ENCODE measurements around the gene ZNF236. TPM values are rescaled to one million over a fixed set of nuclear protein-coding genes. Genes with fewer than 3 reads are reported as not detected.

ZNF236 gene
- total and polyA plus RNA-seq, 4 donors = 0.83 to 8.2 (median 5.0) TPM

GRCh38 chr18:76915456-76915855 lies 93.1 kb downstream of the ZNF236 start:
- Histone ChIP-seq H3K36me3 (ENCODE audit: control insufficient read depth in 4 of 4, insufficient read depth in 3 of 4, low read depth in 1 of 4, low read length in 3 of 4) (peaks cover 14 to 59% (median 46%) of the 10 kb centered on the region in 4 donors), H3K9ac (ENCODE audit: low read depth in 1 of 2, low read length in 2 of 2) (no peak overlapping the region), H3K27me3 (ENCODE audit: control insufficient read depth in 4 of 4, insufficient read depth in 4 of 4, low read length in 3 of 4) (no peaks in the 10 kb centered on the region), H3K4me1 (ENCODE audit: control insufficient read depth in 4 of 4, insufficient read depth in 4 of 4, low read length in 3 of 4) (no peaks in the 10 kb centered on the region), H3K9me3 (ENCODE audit: control insufficient read depth in 4 of 4, low read length in 3 of 4) (no peaks in the 10 kb centered on the region), H3K4me3 (ENCODE audit: low read depth in 1 of 3, low read length in 3 of 3) (no peak overlapping the region), H3K27ac (ENCODE audit: low read depth in 1 of 2, low read length in 2 of 2) (no peak overlapping the region)
- DNase-seq (ENCODE audit: low spot score) = no peak
- WGBS = 83% methylated on average over 5 of the region's 5 CpGs
- TF ChIP-seq SP1 (IDR thresholded peaks at IDR 0.05) = no peak
- TF ChIP-seq, protein P1, sequence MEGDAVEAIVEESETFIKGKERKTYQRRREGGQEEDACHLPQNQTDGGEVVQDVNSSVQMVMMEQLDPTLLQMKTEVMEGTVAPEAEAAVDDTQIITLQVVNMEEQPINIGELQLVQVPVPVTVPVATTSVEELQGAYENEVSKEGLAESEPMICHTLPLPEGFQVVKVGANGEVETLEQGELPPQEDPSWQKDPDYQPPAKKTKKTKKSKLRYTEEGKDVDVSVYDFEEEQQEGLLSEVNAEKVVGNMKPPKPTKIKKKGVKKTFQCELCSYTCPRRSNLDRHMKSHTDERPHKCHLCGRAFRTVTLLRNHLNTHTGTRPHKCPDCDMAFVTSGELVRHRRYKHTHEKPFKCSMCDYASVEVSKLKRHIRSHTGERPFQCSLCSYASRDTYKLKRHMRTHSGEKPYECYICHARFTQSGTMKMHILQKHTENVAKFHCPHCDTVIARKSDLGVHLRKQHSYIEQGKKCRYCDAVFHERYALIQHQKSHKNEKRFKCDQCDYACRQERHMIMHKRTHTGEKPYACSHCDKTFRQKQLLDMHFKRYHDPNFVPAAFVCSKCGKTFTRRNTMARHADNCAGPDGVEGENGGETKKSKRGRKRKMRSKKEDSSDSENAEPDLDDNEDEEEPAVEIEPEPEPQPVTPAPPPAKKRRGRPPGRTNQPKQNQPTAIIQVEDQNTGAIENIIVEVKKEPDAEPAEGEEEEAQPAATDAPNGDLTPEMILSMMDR (IDR thresholded peaks at IDR 0.05; ENCODE audit: low read depth, low read length, missing input control) = no peak
- no peak for TF ChIP-seq REST (IDR thresholded peaks at IDR 0.05)
- no peak for TF ChIP-seq ZBTB33 (IDR thresholded peaks at IDR 0.05)
- no peak for TF ChIP-seq GABPA (IDR thresholded peaks at IDR 0.05 in 1 of 2, conservative IDR thresholded peaks at IDR 0.05 in 1 of 2)
- no peak for TF ChIP-seq TAF1 (conservative IDR thresholded peaks at IDR 0.05)
- TF ChIP-seq EGR1 (IDR thresholded peaks at IDR 0.05; ENCODE audit: low read depth in 2 of 2) = no peak
- TF ChIP-seq FOXA1 (IDR thresholded peaks at IDR 0.05) = no peak
- TF ChIP-seq NR2F2 (IDR thresholded peaks at IDR 0.05) = no peak
- no peak for TF ChIP-seq JUND (IDR thresholded peaks at IDR 0.05)

DNA sequence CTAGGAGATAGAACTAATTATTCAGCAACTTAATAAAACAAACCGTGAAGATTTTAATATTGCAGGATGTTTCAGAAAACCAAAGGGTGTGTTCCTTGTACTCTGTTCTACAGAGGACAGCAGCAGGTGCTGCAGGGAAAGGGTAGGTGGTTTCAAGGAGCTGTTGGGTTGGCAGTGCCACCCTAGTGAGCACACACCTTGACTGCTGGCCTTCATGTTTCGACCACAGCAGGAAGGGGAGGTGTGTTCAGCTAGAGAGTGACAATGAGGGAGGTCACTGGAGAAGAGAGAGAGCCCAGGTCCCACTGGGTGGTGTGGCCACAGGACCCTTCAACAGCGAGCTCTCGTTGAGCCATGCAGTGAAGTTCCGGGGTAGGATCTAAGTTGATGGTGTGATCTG lies 98.6 kb downstream of the ZNF236 start:
- Histone ChIP-seq H3K27ac (ENCODE audit: low read depth in 1 of 2, low read length in 2 of 2) (no peak overlapping the region), H3K4me3 (ENCODE audit: low read depth in 1 of 3, low read length in 3 of 3) (no peak overlapping the region), H3K27me3 (ENCODE audit: control insufficient read depth in 4 of 4, insufficient read depth in 4 of 4, low read length in 3 of 4) (no peaks in the 10 kb centered on the region), H3K4me1 (ENCODE audit: control insufficient read depth in 4 of 4, insufficient read depth in 4 of 4, low read length in 3 of 4) (peaks cover 0 to 3% (median 0%) of the 10 kb centered on the region in 4 donors), H3K36me3 (ENCODE audit: control insufficient read depth in 4 of 4, insufficient read depth in 3 of 4, low read depth in 1 of 4, low read length in 3 of 4) (peaks cover 15 to 48% (median 27%) of the 10 kb centered on the region in 4 donors), H3K9ac (ENCODE audit: low read depth in 1 of 2, low read length in 2 of 2) (no peak overlapping the region), H3K9me3 (ENCODE audit: control insufficient read depth in 4 of 4, low read length in 3 of 4) (no peaks in the 10 kb centered on the region)
- no peak for DNase-seq (ENCODE audit: low spot score)
- WGBS = 93% methylated on average over 5 of the region's 5 CpGs
- no peak for TF ChIP-seq GABPA (IDR thresholded peaks at IDR 0.05 in 1 of 2, conservative IDR thresholded peaks at IDR 0.05 in 1 of 2)
- no peak for TF ChIP-seq RAD21 (IDR thresholded peaks at IDR 0.05)
- TF ChIP-seq, protein P2, sequence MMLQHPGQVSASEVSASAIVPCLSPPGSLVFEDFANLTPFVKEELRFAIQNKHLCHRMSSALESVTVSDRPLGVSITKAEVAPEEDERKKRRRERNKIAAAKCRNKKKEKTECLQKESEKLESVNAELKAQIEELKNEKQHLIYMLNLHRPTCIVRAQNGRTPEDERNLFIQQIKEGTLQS (IDR thresholded peaks at IDR 0.05) = no peak
- TF ChIP-seq REST (IDR thresholded peaks at IDR 0.05) = no peak
- no peak for TF ChIP-seq ZBTB33 (IDR thresholded peaks at IDR 0.05)
- TF ChIP-seq, protein P1 (IDR thresholded peaks at IDR 0.05; ENCODE audit: low read depth, low read length, missing input control) = no peak
- TF ChIP-seq SP1 (IDR thresholded peaks at IDR 0.05) = no peak
- no peak for TF ChIP-seq EGR1 (IDR thresholded peaks at IDR 0.05; ENCODE audit: low read depth in 2 of 2)
- no peak for TF ChIP-seq HNF4G (IDR thresholded peaks at IDR 0.05)
- TF ChIP-seq TAF1 (conservative IDR thresholded peaks at IDR 0.05) = no peak
- TF ChIP-seq, protein P3, sequence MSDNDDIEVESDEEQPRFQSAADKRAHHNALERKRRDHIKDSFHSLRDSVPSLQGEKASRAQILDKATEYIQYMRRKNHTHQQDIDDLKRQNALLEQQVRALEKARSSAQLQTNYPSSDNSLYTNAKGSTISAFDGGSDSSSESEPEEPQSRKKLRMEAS (IDR thresholded peaks at IDR 0.05) = no peak

Data from liver (tissue), 9 donors.